ENCODE results near the gene EVA1B.

Gene EVA1B

DNA sequence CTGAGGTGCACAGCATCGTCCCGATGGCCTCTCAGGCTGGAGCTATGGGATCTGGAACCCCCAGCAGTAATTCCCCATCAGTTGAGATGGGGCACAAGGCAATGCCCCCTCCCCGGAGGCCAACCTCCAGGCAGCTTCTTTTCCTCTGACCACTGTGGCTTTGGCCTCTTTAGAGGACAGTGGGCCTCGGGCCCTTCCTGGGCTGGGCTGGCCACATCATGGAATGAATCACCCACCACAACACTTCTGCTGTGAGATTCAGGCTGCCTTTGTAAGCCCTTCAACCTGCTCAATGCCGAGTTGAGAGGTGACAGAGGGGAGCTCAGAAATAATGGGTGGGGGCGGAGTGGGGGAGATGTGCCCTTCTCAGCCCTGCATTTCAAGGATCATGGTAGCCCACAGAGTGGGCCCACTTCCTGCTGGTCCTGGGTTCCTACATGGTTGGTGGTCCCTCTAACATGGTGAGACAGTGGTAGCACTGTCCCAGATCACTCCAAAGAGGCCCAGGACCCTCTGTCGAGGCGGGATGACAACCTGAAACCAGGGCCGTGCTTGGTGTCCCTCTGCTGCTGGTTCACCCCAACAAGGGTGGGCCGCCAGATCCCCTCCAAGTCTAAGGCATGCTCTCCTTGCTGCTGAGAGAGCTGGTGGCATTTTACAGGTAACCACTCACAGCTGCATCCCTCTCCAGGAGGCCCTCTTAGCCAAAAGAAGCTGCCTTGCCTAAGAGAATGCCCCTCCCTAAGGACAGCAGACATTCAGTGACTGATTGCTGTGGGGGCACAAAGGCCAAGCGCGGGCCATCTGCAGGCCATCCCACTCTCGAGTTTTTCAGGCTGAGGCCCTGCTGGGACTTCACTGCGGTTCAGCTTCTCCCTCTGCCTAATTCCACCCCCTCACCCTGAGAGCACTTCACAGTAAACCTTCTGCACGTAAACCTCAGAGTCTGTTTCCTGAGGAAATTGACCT lies 29.7 kb upstream of the EVA1B start:
- Mint-ChIP-seq H3K4me1 (ENCODE audit: low read depth in 2 of 2) (peaks cover 8 to 9% of the 10 kb centered on the region in 2 donors), H3K27me3 (no peaks in the 10 kb centered on the region), H3K9me3 (no peaks in the 10 kb centered on the region), H3K36me3 (ENCODE audit: insufficient read depth) (peaks cover 45% of the 10 kb centered on the region), H3K4me3 (no peak overlapping the region), H3K27ac (peak overlapping the region in 1 of 2 donors; percentile 49)
- no peak for DNase-seq
- ATAC-seq (replicated peaks), result no peak

- ATAC-seq (replicated peaks) (no peak), DNase-seq (no peak)
- Mint-ChIP-seq H3K4me3 (no peak overlapping the region), H3K4me1 (ENCODE audit: low read depth in 2 of 2) (peaks cover 8 to 9% of the 10 kb centered on the region in 2 donors), H3K9me3 (no peaks in the 10 kb centered on the region), H3K27me3 (no peaks in the 10 kb centered on the region), H3K36me3 (ENCODE audit: insufficient read depth) (peaks cover 46% of the 10 kb centered on the region), H3K27ac (peak overlapping the region in 1 of 2 donors; percentile 72)
Observed at GRCh38 chr1:36352125-36352909, 28.9 kb upstream of the EVA1B start.

DNA sequence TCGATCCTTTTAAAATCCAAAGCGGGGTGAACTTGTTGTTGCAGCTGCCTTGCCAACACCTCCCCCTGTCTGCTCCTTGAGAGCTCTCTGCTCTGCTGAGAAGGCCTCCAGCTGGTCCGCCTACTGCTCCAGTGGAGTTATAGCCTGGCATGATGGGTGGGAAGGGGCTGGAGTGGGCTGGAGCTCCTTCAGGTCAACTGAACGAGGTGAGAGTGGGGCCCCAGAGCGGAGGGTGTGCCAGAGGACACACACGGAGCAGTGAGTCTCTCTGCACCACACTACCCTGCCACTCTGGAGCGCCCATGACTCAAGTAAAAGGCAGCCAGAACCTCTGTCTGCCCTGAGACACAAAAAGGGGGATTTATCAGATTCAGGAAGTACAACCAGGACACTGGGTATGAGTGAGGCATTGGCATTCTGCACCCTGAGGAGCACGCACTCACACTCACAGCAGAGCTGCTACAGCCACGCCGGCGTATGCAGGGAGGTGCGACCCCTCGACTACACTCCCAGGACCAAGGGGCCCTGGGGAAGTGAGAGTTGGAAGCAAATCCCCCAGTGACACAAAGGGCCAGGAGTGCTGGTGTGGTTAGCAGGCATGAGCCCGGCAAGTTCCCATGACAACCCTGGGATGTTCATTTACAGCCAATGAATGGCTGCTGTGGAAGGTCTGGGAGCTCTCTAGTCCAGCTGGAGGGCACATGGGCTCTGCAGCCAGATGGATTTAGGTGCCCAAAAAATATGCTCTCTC lies 28.0 kb upstream of the EVA1B start:
- Mint-ChIP-seq H3K27me3 (no peaks in the 10 kb centered on the region), H3K27ac (peak overlapping the region in 1 of 2 donors; percentile 81), H3K36me3 (ENCODE audit: insufficient read depth) (peaks cover 43% of the 10 kb centered on the region), H3K4me3 (no peak overlapping the region), H3K9me3 (no peaks in the 10 kb centered on the region), H3K4me1 (ENCODE audit: low read depth in 2 of 2) (peaks cover 8 to 9% of the 10 kb centered on the region in 2 donors)
- DNase-seq (no peak), ATAC-seq (replicated peaks) (no peak)

DNA sequence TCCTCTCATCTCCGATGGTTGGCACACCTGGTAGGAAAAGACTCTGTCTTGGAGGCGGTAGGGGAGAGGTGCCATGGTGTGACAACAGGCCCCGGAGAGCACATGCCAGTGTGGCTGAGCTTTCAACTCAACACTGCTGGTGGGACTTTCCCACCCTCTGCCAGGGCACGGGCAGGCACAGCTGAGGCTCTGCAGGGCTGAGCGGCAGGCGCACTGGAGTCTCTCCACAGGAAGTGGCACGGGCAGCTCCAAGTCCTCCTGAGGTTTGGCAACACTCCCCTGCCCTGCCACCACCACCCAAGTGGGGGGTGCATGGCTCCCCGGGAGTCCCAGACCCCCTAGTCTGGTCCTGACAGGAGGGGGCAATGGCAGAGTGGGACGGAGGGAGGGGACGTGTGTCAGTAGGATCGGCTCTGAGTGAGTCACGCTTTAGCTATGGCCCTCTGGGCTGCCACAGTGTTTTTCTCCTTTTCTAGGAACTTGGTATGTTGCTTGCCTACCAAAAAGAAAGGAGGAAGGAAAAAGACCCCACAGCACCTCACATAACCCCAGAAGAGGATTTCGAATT lies 27.3 kb upstream of the EVA1B start:
- DNase-seq (peak in 2 of 3 experiments; percentile 27 to 29), ATAC-seq (replicated peaks) (peak; percentile 97)
- Mint-ChIP-seq H3K36me3 (ENCODE audit: insufficient read depth) (peaks cover 42% of the 10 kb centered on the region), H3K4me3 (peak overlapping the region; percentile 27 to 38), H3K4me1 (ENCODE audit: low read depth in 2 of 2) (peaks cover 8 to 9% of the 10 kb centered on the region in 2 donors), H3K27me3 (no peaks in the 10 kb centered on the region), H3K9me3 (no peaks in the 10 kb centered on the region), H3K27ac (peak overlapping the region; percentile 69 to 81)

- H3K4me3 Mint-ChIP-seq, result no peak overlapping the region
Observed at GRCh38 chr1:36349839-36350238, 26.4 kb upstream of the EVA1B start.

DNA sequence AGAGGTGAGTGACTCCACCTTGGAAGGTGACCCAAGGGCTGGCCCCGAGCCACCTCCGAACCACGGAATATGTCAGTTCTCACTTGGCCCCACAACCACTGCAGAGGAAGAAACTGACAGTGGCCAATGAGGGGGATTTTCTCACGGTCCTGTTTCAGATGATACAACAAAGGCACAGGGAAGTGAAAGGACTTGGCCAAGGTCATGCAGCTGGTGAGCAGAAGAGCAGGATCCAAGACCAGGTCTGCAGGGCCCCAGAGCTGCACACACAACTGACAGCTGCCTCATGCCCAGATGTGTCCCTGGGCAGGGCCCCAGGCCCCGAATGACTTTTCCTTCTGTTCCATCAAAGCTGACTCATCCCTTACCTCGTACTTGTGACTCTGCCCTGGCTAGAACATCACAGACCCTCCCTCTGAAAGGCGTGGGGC lies 25.8 kb upstream of the EVA1B start:
- DNase-seq (no peak), ATAC-seq (replicated peaks) (no peak)
- peak overlapping the region in 1 of 2 donors; percentile 81 for H3K27ac Mint-ChIP-seq
- H3K36me3 Mint-ChIP-seq (ENCODE audit: insufficient read depth), result peaks cover 36% of the 10 kb centered on the region
- no peaks in the 10 kb centered on the region for H3K27me3 Mint-ChIP-seq
- no peak overlapping the region for H3K4me3 Mint-ChIP-seq
- no peaks in the 10 kb centered on the region for H3K9me3 Mint-ChIP-seq
- peaks cover 5 to 11% of the 10 kb centered on the region in 2 donors for H3K4me1 Mint-ChIP-seq (ENCODE audit: low read depth in 2 of 2)

More at GRCh38 chr1:36349839-36350238, 26.4 kb upstream of the EVA1B start:
- Mint-ChIP-seq H3K27ac (peak overlapping the region in 1 of 2 donors; percentile 81), H3K4me1 (ENCODE audit: low read depth in 2 of 2) (peaks cover 5 to 11% of the 10 kb centered on the region in 2 donors), H3K36me3 (ENCODE audit: insufficient read depth) (peaks cover 42% of the 10 kb centered on the region), H3K27me3 (no peaks in the 10 kb centered on the region), H3K9me3 (no peaks in the 10 kb centered on the region)
- ATAC-seq (replicated peaks) (no peak), DNase-seq (no peak)

DNA sequence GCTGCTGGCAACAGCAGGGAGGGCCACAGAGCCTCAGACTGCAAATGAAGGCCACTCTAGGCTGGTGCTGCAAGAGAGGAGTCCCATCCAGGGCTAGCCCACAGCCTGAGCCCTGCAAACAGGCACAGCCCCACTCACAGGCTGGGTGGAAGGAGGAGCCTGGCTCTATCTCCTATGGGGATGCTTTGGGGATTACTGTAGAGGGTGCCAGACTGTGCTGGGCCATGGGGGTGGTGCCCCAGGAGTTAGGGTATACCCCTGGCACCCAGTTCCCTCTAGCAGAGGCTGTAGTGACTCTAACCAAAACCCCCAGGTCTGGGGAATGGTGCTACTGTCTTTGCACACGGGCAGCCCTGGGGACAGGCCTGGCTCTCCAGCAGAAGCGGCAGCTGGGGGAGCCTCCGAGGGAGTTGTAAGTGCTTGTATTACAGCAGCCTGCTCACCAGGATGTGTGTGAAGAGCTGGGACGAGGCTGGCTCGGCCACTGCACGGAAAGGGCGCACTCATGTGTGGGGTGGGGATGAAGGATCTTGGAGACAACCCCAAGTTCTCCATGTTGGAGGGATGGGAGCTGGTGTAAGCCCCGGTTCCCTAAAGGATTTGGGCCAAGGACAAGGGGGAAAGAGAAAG lies 23.4 kb upstream of the EVA1B start:
- Mint-ChIP-seq H3K9me3 (no peaks in the 10 kb centered on the region), H3K36me3 (ENCODE audit: insufficient read depth) (peaks cover 25% of the 10 kb centered on the region), H3K27me3 (no peaks in the 10 kb centered on the region), H3K4me1 (ENCODE audit: low read depth in 2 of 2) (peaks cover 5 to 8% of the 10 kb centered on the region in 2 donors), H3K4me3 (no peak overlapping the region), H3K27ac (peak overlapping the region in 1 of 2 donors; percentile 41)
- DNase-seq, result no peak
- ATAC-seq (replicated peaks), result no peak

GRCh38 chr1:36345353-36345752 lies 21.9 kb upstream of the EVA1B start:
- no peaks in the 10 kb centered on the region for H3K9me3 Mint-ChIP-seq
- no peaks in the 10 kb centered on the region for H3K27me3 Mint-ChIP-seq
- ATAC-seq (replicated peaks) (no peak), DNase-seq (no peak)
- H3K4me1 Mint-ChIP-seq (ENCODE audit: low read depth in 2 of 2), result peaks cover 0 to 2% of the 10 kb centered on the region in 2 donors
- H3K4me3 Mint-ChIP-seq, result no peak overlapping the region
- peaks cover 25% of the 10 kb centered on the region for H3K36me3 Mint-ChIP-seq (ENCODE audit: insufficient read depth)
- H3K27ac Mint-ChIP-seq, result peak overlapping the region in 1 of 2 donors; percentile 75

- Mint-ChIP-seq H3K4me3 (no peak overlapping the region), H3K4me1 (ENCODE audit: low read depth in 2 of 2) (peaks cover 0 to 2% of the 10 kb centered on the region in 2 donors), H3K27me3 (no peaks in the 10 kb centered on the region), H3K27ac (no peak overlapping the region), H3K36me3 (ENCODE audit: insufficient read depth) (peaks cover 25% of the 10 kb centered on the region), H3K9me3 (no peaks in the 10 kb centered on the region)
- ATAC-seq (replicated peaks) (no peak), DNase-seq (no peak)
Observed at GRCh38 chr1:36344395-36344680, 20.9 kb upstream of the EVA1B start.

GRCh38 chr1:36343651-36344394 lies 20.4 kb upstream of the EVA1B start:
- Mint-ChIP-seq H3K27ac (peak overlapping the region in 1 of 2 donors; percentile 23), H3K27me3 (no peaks in the 10 kb centered on the region), H3K4me3 (no peak overlapping the region), H3K9me3 (no peaks in the 10 kb centered on the region), H3K4me1 (ENCODE audit: low read depth in 2 of 2) (peaks cover 2 to 3% of the 10 kb centered on the region in 2 donors), H3K36me3 (ENCODE audit: insufficient read depth) (peaks cover 25% of the 10 kb centered on the region)
- DNase-seq (no peak), ATAC-seq (replicated peaks) (no peak)

DNA sequence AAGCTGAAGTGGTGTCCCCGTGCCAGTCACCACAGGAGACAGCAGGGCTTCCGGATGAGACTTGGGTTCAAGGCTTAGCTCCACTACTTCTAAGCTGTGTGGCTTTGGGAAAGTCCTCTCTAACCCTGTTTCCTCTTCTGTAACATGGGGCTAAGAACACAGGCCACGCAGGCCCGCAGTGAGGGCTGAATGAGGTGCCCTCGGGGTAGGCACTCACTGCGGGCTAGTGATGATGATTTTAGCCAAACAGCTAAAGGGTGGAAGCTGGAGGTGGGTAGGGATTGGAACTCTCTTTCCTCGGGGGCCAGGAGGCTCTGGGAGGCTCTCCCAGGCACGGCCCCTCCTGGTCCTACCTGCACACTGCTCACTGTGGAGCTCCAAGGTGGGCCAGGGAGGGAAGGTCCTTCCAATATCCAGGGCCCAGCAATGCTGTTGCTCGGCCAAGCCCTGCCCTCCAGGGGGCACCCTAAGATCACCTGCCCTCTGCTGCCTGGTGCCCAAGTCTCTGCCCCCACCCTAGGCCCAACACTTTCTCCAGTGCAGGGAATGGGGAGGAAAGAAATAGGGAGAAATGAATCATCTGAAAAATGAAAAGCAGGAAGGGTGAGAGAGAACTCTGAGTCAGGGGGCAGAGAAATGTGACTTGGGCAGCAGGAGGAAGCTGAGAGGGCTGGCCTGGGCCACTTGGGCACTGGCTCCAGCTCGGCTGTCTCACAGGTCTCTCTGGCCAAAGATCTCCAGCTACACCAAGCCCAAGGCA lies 19.2 kb upstream of the EVA1B start:
- peaks cover 4 to 5% of the 10 kb centered on the region in 2 donors for H3K4me1 Mint-ChIP-seq (ENCODE audit: low read depth in 2 of 2)
- H3K9me3 Mint-ChIP-seq, result no peaks in the 10 kb centered on the region
- H3K27ac Mint-ChIP-seq, result no peak overlapping the region
- no peaks in the 10 kb centered on the region for H3K27me3 Mint-ChIP-seq
- DNase-seq (peak; percentile 45 to 49 (median 46)), ATAC-seq (replicated peaks) (peak; percentile 87)
- peaks cover 18% of the 10 kb centered on the region for H3K36me3 Mint-ChIP-seq (ENCODE audit: insufficient read depth)
- H3K4me3 Mint-ChIP-seq, result no peak overlapping the region

Data from effector memory CD8-positive, alpha-beta T cell (primary cell).